HS-27A (cell line): ENCODE measurements around the gene SPOCK1.

ENCODE experiments used
- DNase-seq: peaks from one replicate; pipeline ENCODE4 v3.0.0-alpha.2; 2012; ENCODE audit warnings: low read depth, missing footprints

The SPOCK1 gene

DNA sequence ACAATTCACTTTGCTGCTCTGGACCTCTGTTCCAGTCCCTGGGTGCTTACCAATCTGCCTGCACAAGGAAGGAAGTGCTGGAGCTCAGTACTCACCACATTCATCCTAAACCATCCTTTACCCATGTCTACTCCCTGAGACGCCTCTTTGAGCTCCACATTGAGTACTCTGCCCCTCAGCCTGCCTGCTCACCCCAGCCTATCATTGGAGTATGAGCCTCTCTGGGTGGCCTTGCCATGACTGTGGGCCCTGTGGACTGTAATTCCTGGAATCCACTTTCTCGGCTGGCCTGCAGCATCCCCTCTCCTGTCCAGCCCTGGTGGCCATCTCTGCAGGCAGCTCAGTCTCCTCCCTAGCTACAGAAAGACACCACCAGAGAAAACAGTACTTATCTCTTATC lies 428.6 kb downstream of the SPOCK1 start:
- DNase-seq = no peak

DNA sequence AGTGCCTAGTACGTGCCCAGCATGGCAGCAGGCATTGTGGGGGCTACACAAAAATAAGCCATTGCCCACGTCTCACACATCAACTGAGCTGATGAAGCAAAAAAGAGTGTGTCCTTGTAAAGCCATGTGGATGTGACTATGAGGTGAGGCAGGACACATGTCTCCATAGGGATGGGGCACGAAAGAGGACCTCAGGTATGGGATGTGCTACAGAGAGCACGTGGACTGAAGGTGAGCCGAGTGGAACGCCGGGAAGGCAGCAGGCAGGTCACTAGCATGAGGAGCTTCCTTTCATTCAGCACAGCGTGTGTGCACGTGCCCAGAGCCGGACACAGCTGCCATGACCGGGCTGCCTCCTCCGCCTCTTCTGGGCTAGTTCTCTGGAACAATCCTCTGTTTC lies 429.8 kb downstream of the SPOCK1 start:
- DNase-seq = no peak

DNA sequence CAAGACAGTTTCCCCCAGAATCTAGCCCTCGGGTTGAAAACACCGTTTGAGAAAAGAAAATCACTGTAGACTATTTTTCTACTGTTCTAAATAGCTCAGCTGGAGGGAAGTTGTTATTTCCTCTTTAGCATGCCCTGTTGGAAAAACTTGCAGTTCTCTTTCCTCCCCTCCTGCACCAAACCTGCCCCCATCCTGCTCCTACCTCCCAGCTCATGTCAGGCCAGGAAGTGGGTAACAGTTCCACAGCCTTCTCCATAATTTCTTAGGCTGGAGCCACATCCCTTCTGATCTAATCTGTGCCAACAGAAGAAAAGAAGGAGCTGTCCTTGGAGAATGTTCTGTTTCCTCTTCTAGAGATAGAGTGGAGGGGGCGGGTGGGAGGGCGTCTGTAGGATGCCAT lies 437.7 kb downstream of the SPOCK1 start:
- no peak for DNase-seq

DNA sequence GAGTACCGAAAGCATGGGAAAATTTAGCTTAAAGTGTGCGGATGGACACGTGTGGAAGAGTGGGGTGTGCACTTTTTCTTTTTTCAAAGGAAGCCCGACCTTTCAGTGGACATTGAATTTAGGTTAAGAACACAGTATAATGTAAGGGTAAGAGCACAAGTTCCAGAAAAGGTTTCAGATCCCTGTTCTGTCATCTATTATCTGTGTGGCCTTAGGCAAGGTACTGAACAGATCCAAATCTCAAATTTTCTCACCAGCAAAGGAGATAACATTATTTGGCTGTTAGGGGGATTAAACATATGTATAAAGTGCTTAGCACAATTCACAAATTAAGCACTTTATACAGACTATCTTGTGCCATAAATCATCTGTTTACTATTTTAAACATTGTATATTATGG lies 441.0 kb downstream of the SPOCK1 start:
- no peak for DNase-seq

DNA sequence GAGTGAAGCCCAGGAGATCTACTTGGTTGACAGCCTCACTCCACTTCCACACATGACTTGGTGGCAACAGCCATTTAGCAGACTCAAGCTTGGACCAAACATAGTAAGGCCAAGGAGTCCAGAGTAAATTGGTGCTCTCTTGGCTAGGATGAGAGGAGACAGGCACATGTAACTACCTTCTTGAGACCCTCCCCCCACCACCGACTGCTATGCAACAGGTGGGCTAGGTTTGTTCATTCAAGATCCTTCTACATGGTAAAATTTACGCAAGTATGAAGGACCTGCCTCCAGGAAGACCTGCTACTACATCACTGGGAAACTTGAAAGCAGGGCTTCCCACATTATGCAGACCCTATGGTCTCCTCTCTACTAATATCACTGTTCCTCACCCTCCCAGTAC lies 442.4 kb downstream of the SPOCK1 start:
- no peak for DNase-seq

DNA sequence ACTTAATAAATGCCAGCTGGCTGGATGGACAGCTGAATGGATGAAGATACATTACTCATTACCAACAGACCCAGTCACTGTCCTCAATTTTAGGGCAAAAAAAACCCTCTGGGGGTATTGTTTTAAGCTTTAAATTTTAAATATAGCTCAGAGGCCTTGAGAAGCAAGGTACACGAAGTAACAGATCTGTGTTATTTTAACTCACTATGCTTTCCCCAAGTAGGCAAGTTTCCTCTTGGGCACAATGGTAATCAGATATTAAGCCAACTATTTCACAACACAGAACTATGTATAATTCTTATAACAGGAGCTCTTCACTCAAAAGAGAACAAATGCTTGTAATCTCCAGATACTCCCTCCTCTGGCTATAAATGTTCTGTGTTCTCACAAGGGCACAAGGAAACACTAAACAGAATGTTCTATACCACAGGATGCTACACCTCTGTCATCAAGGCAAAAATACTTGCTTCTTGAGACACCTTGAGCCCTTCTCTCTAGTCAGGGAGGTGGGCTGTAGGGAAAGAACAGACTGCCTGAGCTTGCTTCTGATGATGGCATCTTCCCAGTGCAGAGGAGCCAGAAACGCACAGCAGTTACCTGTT lies 443.8 kb downstream of the SPOCK1 start:
- DNase-seq = no peak

DNA sequence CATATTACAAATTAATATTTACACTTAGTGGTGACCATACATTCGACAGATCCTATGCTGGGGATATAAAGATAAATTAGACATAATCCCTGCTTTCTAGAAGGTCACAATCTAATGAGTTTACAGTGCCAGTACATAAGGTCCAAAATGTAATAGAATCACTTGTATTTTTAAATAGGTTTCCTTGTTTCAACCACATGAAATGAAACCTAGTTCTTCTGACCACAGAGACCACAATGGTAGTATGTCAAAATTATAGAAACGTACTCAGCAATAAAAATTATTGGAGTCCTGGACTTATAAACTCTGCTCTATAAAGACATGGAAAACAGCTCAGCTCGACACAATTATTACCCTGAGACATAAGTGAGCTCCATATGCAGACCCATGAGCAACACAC lies 444.3 kb downstream of the SPOCK1 start:
- no peak for DNase-seq

DNA sequence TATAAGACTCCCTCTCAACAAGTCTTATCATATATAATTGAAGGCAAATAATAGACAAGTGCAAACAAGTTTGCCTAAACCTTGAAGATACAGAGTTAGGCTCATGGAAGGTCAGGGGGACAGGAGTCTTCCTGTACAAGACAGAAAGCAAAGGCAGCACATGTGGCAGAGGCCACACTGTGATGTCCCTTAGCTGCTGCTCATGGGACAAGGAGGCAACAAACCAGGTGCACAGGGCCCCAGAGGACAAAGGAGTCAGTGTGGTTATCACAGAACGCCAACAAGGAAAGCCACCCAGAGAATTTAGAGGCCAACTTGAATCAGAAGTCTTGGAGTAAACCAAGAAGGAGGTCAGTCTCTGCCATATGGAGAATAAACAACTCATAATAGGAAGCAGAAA lies 444.8 kb downstream of the SPOCK1 start:
- no peak for DNase-seq

DNA sequence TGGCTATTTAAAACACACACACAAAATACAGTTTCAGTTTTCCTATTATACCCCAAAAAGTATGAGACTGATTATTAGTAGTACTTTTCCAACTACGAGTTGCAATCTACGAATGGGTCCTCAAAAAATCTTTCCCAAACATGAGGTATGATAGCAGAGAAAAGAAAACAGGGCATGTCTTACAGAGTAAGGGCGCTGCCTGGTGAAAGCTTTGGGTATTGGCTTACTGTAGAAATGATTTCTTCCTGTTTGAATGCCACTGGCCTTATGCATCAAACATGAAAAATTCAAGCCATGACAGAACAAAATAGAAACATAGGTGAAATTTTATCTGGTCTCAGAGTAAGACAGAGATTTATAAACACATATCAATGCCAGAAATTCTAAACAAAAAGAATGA lies 448.0 kb downstream of the SPOCK1 start:
- DNase-seq = no peak

DNA sequence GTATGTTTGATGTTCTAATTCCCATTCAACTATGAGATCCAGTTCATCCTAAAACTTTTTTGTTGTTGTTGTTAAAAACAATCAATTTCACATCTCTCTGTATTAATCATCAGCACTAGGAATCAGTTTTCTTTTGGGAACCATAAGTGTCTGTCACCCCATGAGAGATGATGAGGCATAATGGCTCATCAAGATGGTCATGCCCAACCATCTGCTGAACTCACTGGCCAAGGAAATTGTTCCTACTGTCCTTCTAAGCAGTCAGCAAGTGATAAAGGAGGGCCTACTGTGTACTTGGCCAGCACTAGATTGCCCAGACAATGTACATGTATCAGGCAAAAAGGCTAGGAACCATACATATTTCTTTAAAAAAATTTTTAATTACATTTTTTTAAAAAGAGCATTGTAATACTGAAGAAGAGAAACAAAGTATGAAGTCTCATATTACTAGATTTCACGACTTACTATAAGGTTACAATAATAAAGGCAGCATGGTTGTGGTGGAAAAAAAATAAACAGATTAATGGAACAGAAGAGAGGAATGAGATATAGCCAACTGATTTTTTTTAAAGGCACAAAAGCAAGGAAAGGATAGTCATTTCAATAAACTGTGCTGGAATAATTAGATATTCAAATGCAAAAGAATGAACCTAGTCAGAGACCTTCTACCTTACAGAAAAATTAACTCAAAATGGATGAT lies 458.3 kb downstream of the SPOCK1 start:
- no peak for DNase-seq

DNA sequence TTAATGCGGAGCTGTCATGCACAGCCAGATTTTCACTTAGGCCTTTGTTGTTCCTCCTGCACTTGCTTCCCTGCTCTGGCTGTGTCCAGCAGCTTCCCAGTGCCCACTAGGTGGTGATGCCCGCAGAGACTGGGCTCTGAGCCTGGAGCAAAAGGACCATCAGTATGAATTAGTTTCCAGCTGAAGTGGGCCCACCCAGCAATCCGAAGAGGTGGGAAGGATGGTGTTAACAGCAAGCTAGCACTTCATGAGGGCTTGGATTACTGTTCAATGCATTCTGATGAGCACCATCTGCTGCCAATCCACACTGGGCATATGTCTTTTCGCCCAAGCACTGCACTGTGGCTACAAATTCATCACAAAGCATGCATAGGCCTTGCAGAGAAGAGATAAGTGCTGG lies 459.1 kb downstream of the SPOCK1 start:
- no peak for DNase-seq

DNA sequence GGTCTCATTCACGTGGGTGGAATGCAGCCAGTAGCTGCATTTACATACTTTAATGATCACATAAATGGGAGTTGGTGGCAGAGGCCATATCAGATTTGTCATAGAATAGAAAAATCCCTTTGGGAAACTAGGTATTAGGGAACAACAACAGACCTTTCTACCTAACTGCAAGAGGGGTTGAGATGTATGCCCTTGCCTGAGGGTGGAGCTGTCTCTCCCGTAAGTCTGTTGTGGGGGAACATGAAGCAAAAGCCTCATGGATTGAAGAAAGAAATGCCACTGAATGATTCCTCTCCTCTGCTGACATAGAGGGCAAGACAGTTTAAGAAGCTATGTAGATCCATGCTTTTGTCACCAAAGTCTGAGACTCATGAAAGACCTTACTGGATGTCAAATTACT lies 461.3 kb downstream of the SPOCK1 start:
- no peak for DNase-seq

DNA sequence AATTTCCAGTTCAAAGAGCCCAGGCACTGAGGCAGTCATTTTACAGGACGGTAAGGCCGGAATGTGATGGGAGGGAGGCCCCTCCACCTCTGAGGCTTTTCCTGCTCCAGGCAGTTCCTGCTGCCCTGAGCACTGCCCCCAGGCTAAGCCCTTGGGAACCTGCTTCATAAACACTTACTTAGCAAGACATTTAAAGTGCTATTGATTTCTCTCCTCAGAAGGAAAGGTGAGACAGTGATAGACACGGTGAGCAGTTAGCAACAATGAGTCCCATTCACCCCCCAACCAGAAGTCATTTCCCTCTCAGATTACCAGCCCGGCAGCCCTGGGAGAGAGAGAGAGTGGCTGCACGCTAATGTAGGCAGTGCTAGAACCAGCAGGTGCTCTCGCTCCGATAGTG lies 462.5 kb downstream of the SPOCK1 start:
- DNase-seq = no peak

DNA sequence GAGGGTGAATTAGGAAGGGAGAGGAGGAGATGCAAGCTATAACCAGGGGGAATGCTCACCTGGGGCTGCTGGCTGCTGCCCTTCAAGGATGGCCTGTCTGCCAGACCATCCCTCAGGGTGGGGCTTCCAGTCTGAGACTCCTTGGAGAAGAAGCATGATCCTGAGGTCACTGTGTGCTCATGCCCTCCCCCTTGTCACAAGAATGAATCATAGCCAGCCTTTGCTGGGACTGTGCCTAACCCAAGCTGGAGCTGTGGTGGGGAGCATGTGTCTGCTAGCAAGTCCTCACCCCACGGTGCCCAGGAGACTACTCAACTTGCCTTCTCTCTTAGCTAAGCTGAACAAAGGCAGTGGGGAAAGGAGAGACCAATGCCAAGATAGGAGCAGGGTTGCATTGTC lies 463.6 kb downstream of the SPOCK1 start:
- no peak for DNase-seq

DNA sequence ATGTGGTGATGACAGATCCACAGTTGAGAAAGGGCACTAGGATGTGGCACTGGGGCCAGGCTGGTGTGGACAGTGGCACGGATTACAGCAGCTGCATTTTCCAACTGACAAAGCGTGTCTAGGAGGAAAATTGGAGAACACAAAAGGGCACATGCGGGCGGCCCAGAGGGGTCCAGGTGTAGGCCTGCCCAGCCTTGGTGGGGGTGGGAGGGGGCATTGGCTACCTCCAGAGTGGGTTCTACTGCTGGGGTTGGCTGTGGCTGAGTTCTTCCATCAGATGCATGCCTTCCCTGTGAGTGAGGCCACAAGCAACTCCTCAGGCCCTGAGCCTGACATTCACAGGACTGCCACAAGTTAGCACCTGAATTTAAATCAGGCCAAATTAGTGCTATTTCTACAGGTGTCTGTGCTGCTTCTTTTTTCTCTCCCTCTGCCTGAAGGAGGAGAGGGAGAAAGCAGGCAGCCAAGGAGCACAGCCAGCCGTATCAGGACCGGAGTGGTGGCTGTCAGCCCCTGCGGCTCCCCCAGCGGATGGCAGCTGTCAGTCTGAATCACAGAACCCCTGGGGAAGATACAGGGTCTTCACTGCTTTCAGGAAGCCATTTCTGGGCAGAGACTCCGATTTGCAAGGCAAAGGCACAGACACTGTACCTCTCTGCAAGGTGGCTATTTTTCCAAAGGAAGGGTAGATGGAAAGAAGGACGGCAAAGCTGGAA lies 464.2 kb downstream of the SPOCK1 start:
- no peak for DNase-seq

DNA sequence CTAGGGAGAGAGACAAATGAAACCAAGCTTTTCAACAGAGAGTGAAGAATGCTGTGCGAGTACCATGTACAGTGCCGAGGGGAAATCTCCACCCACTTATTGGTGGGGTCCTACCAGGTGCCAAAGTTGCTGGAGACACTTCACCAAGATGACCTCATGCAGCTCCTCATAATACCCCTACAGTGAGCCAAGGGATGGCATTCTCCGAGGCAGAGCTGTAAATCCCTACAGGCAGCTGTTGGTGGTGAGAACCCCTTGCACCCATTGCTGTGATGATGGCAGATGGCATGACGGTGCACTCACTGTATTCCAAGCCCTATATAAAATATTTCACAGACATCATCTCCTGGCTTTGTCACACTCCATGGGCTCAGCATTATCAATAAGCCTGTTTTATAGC lies 464.9 kb downstream of the SPOCK1 start:
- DNase-seq = no peak

DNA sequence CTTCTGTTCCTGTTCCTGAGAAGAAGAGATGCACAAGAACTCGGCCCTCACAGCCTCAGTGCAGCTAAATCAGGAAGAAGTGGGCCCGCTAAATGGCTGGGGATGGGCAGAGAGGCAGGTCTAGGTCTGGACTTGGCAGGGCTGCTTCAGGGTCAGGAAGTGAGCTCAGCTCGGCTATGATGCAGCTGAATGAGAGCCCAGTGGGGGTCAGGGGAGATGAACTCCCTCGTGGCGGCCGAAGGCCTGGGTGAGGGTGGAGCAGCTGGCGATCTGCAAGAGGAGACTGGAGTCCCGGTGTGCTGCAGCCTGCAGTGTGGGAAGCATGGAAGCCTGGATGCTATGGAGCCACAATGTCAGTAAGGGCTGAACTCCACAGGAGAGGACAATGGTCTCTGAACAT lies 466.2 kb downstream of the SPOCK1 start:
- no peak for DNase-seq

DNA sequence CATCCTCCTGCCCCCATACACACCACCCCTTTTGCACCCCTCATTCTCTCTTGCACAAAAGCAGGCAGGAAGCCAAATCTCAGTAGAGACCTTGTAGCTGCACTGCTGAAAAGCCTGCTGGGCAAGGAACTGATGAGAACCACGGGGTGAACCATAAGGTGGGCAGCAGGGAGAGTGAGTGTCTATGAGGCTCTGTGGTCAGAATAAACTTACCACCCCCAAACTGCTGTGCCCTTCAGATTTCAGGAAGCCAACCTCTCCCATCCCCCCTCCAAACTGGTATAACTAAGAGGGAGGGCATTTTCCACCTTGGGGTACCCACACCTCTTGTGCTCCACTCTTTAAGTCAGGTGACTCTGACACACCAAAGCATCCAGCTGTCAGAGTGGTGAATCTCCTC lies 471.4 kb downstream of the SPOCK1 start:
- DNase-seq = no peak

DNA sequence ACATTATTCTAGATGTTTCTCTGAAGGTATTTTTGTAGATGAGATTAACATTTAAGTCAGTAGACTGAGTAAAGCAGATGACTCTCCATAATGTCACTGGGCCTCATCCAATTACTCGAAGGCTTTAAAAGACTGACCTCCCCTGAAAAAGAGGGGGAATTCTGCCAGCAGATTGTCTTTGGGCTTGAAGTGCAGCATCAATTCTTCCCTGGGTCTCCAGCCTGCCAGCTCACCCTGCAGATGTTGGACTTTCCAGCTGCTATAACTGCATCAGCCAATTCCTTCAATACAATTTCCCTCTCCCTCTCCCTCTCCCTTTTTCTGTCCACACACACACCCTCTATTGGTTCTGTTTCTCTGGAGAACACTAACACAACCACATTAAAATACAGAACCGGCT lies 472.8 kb downstream of the SPOCK1 start:
- DNase-seq = no peak

DNA sequence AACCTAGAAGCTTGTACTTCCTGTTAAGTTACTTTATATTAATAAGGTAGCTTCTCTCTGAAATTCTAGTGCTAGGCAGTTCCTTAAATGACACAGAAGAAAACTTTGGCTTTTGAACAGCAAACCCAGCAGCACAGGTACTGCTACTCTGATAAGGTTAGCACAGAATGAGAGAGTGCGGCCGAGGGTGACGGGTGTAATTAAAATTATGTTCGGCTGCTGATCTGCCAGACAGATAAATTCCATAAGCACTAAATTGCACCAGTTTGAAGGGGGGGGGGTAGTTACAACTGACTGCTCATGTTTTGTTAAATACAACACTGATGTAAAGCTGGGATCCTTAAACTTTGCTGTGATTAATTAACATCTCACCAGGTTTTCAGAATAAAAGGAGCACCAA lies 475.1 kb downstream of the SPOCK1 start:
- DNase-seq = no peak

DNA sequence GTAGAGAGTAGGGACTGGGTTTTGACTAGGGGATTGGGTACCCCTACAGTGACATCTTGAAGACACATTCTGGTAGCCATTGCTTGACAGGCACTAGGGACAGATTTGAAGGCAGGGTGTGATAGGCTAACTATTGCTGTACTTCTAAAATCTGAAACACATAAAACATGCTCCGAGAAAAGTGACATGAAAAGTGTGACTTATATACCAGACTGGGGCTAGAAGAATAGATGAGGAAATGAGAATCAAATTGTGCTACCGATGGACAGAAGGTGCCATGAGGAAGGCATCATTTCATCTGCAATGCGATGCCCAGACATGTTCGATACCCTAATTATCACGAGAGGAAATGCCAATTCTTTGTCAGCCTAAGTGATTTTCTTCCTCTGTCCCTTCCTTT lies 475.8 kb downstream of the SPOCK1 start:
- DNase-seq = no peak

DNA sequence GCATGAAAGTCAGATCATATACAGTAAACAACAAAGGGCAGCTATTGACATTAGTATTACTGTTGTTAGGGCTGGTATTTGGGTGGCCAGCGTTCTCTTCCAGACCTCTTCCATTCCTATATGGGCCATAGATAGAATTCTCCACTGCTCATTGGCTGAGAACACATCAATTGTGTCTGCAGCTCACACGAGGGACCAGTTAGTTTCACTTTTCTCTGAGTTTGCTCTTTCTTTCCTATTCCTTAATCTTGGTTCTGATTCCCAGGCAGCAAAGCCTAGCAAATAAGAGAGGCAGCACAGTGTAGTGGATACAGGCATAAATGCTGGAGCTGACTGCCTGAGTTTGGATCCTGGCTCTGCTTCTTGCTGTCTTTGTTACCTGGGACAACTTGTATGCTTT lies 476.4 kb downstream of the SPOCK1 start:
- DNase-seq = no peak

DNA sequence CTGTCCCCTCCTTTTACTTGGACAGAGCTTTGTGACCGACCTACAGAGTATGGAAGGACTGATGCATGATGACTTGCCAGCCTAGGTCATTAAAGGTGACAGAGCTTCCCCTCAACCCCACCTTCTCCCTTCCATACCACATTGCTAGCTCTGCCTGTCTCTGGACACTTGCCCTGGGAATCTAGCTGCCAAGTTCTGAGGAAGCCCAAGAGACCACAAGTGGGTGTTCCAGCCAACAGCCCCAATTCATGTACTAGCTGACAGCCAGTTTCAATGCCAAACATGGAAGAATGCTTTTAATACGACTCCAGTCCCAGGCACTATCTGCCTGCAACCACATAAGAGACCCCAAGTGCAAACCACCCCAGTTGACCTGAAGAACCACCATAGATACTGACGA lies 477.1 kb downstream of the SPOCK1 start:
- DNase-seq = no peak

DNA sequence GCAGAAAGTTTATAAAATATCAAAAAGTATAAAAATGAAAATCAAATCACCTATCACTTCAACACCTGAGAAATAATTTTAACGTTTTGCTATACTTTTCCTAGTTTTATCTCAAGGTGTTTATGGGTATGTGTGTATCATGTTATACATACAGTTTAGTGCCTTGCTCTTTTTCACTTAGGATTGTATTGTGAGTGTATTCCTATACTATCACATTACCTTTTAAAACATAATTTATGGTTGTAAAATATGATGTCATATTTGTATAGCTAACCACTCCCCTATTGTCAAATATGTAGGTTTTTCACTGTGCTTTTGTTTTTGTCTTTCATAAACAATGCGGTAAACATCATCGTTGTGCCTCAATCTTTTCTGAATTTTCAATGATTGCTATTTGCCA lies 479.9 kb downstream of the SPOCK1 start:
- DNase-seq = no peak
